PC-3 (cell line): ENCODE measurements around the gene RHBDD3.

ENCODE experiments used
- EZH2 ChIP-seq: fragments of 300-600 bp; sonication (generic); IDR thresholded peaks from one replicate; pipeline ENCODE4 v1.6.1; 2017; ENCODE audit warnings: antibody characterized with exemption, mild to moderate bottlenecking, low read length; ENCODE audit not compliant: unreplicated experiment
- EZH2phosphoT487 ChIP-seq: fragments of 300-600 bp; sonication (generic); IDR thresholded peaks from 2 replicates; pipeline ENCODE4 v1.6.1; 2018; ENCODE audit warnings: mild to moderate bottlenecking, antibody characterized with exemption, low read length, borderline replicate concordance
- TF ChIP-seq, protein P1 (sequence below): fragments of 300-600 bp; sonication (generic); conservative IDR thresholded peaks from 2 replicates; pipeline ENCODE4 v1.5.1; 2017; ENCODE audit warnings: antibody characterized with exemption, low read depth, mild to moderate bottlenecking, low read length

DNA sequence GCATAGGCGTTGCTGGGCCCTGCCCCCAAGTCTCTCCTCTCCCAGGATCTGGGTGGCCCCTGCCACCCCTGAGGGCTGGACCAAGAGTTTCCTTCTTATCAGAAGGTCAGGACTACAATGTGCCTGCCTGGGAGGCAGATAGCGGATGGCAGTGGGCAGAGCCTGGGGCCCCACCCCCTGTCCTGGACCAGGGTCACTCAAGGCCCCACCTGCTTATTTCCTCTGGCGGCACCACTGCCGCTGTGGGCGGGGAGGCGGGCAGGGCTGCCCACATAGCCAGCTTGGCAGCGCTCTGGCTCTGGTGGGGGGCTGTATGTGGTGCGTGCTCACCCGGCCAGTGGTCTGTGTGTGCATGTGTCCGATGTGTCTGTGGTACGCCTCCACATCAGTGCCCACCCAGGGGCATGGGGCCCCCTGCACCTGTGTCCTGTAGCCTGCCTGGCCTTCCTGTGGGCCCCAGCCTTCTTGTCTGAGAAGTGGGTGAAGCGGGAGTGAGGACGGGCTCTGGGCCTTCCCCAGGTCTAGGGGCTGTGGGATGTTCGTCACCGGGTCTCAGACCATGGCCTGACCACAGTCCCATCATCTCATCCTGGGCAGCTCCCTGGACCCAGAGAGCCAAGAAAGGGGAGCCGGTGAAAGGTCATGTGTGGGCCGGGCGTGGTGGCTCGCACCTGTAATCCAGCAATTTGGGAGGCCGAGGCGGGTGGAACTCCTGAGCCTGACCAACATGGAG is 41.7 kb upstream of the RHBDD3 start:
- TF ChIP-seq EZH2 (no peak), EZH2phosphoT487 (no peak)
- TF ChIP-seq, protein P1, sequence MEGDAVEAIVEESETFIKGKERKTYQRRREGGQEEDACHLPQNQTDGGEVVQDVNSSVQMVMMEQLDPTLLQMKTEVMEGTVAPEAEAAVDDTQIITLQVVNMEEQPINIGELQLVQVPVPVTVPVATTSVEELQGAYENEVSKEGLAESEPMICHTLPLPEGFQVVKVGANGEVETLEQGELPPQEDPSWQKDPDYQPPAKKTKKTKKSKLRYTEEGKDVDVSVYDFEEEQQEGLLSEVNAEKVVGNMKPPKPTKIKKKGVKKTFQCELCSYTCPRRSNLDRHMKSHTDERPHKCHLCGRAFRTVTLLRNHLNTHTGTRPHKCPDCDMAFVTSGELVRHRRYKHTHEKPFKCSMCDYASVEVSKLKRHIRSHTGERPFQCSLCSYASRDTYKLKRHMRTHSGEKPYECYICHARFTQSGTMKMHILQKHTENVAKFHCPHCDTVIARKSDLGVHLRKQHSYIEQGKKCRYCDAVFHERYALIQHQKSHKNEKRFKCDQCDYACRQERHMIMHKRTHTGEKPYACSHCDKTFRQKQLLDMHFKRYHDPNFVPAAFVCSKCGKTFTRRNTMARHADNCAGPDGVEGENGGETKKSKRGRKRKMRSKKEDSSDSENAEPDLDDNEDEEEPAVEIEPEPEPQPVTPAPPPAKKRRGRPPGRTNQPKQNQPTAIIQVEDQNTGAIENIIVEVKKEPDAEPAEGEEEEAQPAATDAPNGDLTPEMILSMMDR = no peak
